Neural crest cell (in vitro differentiated cells): ENCODE data around the gene TRAPPC12. TPM values are rescaled to one million over a fixed set of nuclear protein-coding genes. Genes with fewer than 3 reads are reported as not detected.
"Not testable (repeated sequence)": the region's sequence is repeated elsewhere in the genome, so short reads cannot be mapped to it uniquely, and the experiment has no call there.

Experiments
- DNase-seq: peaks from one replicate; pipeline ENCODE4 v3.0.0; 2021; ENCODE audit warnings: low read depth, mixed read lengths, low spot score
- H3K27ac Mint-ChIP-seq: one replicate; pipeline ENCODE4 v1.8.0; 2021; ENCODE audit warnings: mild to moderate bottlenecking, mixed read lengths; ENCODE audit not compliant: unreplicated experiment
- H3K27me3 Mint-ChIP-seq: 2 replicates; pipeline ENCODE4 v1.8.0; 2021; ENCODE audit warnings: low read depth, mild to moderate bottlenecking, mixed read lengths
- H3K36me3 Mint-ChIP-seq: 2 replicates; pipeline ENCODE4 v1.8.0; 2021; ENCODE audit warnings: low read depth, mild to moderate bottlenecking, mixed read lengths
- H3K4me1 Mint-ChIP-seq: 2 replicates; pipeline ENCODE4 v1.8.0; 2021; ENCODE audit warnings: mixed read lengths
- H3K4me3 Mint-ChIP-seq: one replicate; pipeline ENCODE4 v1.8.0; 2021; ENCODE audit warnings: mild to moderate bottlenecking, mixed read lengths
- H3K9me3 Mint-ChIP-seq: 2 replicates; pipeline ENCODE4 v1.8.0; 2021; ENCODE audit warnings: mixed read lengths
- CTCF ChIP-seq: fragments of 200-600 bp; sonication (generic); conservative IDR thresholded peaks from 2 replicates; pipeline ENCODE4 v1.5.0; 2021; ENCODE audit warnings: antibody characterized with exemption, mild to moderate bottlenecking
- total RNA-seq: library from RNA; stranded (reverse); gene quantifications from 2 replicates; pipeline ENCODE4 v1.2.1, GENCODE V29; 2021

The TRAPPC12 gene
- total RNA-seq, 1 donor from 2014 or later = 96.9 TPM

DNA sequence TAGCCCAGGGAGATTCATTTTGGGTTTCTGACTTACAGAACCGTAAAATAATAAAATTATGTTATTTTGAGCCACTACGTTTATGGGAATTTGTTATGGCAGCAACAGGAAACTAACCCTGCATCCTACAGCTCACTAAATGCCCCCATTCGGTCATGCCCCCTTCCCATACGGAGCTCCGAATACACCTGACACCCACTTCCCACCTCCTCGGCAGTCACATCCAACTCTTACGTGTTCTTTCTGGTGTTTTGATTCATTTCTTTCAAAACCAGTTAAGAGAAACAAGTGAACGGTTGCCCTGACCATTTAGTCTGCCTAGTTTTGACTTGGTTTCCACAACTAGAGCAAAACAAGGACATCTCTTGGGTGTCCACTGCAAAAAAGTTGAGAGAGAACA, 21.6 kb upstream of the TRAPPC12 start:
- no peak overlapping the region for H3K4me3 Mint-ChIP-seq
- H3K27me3 Mint-ChIP-seq = no peaks in the 10 kb centered on the region
- DNase-seq = no peak
- no peaks in the 10 kb centered on the region for H3K9me3 Mint-ChIP-seq
- no peak for TF ChIP-seq CTCF
- no peak overlapping the region for H3K27ac Mint-ChIP-seq
- peaks cover 6% of the 10 kb centered on the region for H3K4me1 Mint-ChIP-seq
- H3K36me3 Mint-ChIP-seq = peaks cover 8% of the 10 kb centered on the region

- Mint-ChIP-seq H3K27me3 (no peaks in the 10 kb centered on the region), H3K4me1 (peaks cover 22% of the 10 kb centered on the region), H3K9me3 (no peaks in the 10 kb centered on the region), H3K4me3 (no peak overlapping the region), H3K27ac (peak overlapping the region; percentile 73), H3K36me3 (no peaks in the 10 kb centered on the region)
- no peak for DNase-seq
- TF ChIP-seq CTCF = no peak
Measured at GRCh38 chr2:3361518-3362389, 17.7 kb upstream of the TRAPPC12 start.

DNA sequence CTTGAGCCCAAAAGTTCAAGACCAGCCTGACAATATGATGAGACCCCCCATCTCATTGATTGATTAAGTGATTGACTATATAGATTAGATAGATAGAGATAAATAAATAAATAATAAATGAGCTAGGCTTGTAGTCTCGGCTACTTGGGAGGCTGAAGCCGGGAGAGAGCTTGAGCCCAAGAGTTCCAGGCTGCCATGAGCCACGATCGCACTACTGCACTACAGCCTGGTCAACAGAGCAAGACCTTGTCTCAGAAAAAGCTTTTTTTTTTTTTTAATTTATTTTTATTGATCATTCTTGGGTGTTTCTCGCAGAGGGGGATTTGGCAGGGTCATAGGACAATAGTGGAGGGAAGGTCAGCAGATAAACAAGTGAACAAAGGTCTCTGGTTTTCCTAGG, 14.3 kb upstream of the TRAPPC12 start:
- Mint-ChIP-seq H3K36me3 (peaks cover 16% of the 10 kb centered on the region), H3K9me3 (peaks cover 2% of the 10 kb centered on the region), H3K27ac (no peak overlapping the region), H3K4me3 (no peak overlapping the region), H3K27me3 (no peaks in the 10 kb centered on the region), H3K4me1 (peaks cover 29% of the 10 kb centered on the region)
- no peak for DNase-seq
- TF ChIP-seq CTCF = no peak

DNA sequence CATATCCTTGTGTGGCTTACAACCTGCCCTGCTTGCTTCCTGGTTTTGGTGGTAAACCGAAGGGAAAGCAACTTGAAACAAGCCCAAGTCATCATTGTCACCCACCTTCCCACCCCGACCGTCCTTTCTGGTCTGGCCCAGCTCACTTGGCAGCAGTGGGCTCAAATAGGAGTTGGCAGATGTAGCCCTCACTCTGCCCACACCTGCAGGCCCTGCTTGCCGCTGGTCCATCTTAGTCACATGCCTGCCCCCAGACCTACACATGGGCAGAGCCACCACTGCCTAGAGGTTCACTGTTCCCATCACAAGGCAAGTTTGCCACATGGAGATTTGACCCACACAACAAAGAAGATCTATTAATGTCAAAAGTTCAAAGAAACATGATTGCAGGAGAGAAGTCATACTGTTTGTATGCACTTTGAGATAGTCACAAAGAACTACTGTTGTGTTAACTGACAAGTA, 11.2 kb upstream of the TRAPPC12 start:
- Mint-ChIP-seq H3K9me3 (peaks cover 2% of the 10 kb centered on the region), H3K4me1 (peaks cover 19% of the 10 kb centered on the region), H3K27ac (no peak overlapping the region), H3K36me3 (peaks cover 16% of the 10 kb centered on the region), H3K27me3 (no peaks in the 10 kb centered on the region), H3K4me3 (no peak overlapping the region)
- no peak for DNase-seq
- no peak for TF ChIP-seq CTCF

- H3K4me1 Mint-ChIP-seq = peaks cover 16% of the 10 kb centered on the region
- not testable (repeated sequence) for H3K4me3 Mint-ChIP-seq, H3K27ac Mint-ChIP-seq, H3K27me3 Mint-ChIP-seq, H3K9me3 Mint-ChIP-seq, DNase-seq
- peaks cover 16% of the 10 kb centered on the region for H3K36me3 Mint-ChIP-seq
Measured at GRCh38 chr2:3369340-3370181, 9.9 kb upstream of the TRAPPC12 start.
